Dermis microvascular lymphatic vessel endothelial cell (primary cell): ENCODE data around the gene CAPN14. TPM values are rescaled to one million over a fixed set of nuclear protein-coding genes. Genes with fewer than 3 reads are reported as not detected.

Experiments used
- DNase-seq, 2 donors: peaks; one replicate each; pipeline versions ENCODE4 v3.0.0 to v3.0.0-alpha.2; 2010; ENCODE audit warnings: low read depth in 2 of 2
- total RNA-seq: library from RNA; depleted of rRNA; stranded (reverse); fragments of >200 nt; gene quantifications from 2 replicates; pipeline ENCODE4 v1.2.1, GENCODE V29; 2014

CAPN14 gene
- total RNA-seq, 1 donor from 2014 or later = under 0.01 TPM

DNA sequence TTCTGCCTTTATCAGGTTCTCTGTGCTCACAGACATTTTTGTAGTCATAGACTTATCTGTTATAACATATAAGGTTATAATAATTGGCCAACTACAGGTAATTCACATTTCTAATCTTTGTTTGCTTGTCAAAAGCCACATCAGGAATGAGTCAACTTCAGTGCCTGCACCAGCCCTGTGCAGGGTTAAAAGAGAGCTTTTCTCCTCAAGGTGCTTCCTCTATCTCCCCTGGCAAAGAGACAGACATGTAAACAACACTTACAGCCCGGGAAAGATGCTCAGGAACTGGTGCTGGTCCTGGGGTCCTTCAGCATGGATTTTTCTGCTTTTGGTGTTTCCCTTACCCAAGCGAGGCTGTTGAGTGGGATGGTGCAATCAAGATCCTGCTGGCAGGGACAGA is 9.0 kb upstream of the CAPN14 start:
- no peak for DNase-seq

DNA sequence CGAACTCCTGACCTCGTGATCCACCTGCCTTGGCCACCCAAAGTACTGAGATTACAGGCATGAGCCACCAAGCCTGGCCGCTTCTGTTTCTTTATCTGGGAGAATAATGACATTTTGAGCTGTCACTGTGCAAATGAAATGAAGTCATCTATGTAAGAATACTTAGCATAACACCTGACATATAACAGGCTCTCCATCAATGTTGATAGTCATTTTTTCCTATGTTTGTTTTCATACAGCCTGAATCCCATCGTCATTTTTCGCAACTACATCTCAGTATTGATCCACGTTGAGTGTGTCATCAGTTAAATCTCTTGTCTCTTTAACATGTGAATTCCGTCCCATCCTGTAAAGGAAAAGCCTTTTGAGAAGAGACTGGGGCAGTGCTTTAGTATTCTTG is 6.4 kb upstream of the CAPN14 start:
- DNase-seq = no peak

GRCh38 chr2:31223026-31223425 is 5.7 kb upstream of the CAPN14 start:
- DNase-seq = no peak

DNA sequence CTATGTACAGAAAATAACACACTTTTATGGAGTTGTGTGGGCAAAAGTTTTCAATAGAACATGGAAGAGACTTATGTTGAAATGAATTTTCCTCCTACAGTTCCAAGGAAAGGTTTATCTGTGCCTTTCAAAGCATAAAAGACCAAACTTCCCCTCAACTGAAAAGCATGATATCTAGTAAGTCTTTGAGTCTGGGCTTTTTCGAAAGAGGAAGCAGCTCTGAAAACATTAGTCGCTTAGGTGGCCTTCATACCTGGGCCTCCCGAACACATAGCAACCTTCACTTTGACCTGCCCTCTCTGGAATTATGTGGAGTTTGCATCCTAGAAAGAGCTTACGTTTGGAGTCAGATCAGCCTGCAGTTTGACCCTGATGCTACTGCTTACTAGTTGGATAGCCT is 4.8 kb upstream of the CAPN14 start:
- DNase-seq = no peak

DNA sequence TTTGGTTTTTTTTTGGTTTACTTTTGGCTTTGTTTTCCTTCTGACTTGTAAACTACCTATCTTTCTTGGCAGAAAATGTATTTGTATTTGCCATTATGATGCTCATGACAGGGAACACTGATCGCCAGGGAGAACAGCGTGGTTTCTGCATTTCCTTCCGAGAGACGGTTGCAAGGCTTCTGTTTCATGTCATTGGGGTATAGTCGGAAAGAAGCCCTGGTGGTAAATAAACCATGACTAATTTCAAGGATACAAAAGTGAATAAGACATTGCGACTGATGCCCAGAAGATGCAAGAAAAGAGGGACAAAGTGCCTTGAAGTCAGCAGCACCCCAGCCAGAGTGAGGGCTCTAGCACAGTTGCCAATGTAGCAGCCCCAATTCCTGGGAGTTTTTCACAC is 4.2 kb upstream of the CAPN14 start:
- no peak for DNase-seq

GRCh38 chr2:31219131-31219969 is 2.0 kb upstream of the CAPN14 start:
- no peak for DNase-seq

DNA sequence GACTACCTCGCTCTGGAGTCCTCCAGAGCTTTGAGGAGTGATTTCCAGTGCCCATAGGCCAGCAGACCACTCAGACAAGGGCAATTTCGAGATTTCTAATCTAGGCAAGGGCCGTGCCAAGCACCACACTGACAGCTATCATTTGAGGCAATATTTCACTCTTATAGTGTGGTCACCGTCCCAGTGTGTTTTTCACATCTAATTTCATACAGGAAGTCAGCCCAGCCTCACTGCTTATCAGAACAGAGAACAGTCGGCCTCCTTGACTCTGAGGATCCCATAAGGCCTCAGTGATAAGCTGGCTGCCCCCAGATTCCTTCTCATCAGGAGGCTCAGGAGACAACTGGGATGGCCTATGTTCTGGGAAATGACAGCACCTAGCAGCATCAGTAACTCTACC is 581 bp downstream of the CAPN14 start:
- no peak for DNase-seq

GRCh38 chr2:31214444-31214915 is 2.8 kb downstream of the CAPN14 start:
- no peak for DNase-seq

GRCh38 chr2:31213601-31214443 is 3.5 kb downstream of the CAPN14 start:
- DNase-seq = no peak

- DNase-seq = no peak
These were observed 4.4 kb downstream of the CAPN14 start for GRCh38 chr2:31212659-31213600.

- no peak for DNase-seq
These were observed 9.1 kb downstream of the CAPN14 start for GRCh38 chr2:31208240-31208639.

GRCh38 chr2:31207790-31208189 is 9.5 kb downstream of the CAPN14 start:
- no peak for DNase-seq

- DNase-seq = no peak
These were observed 11.7 kb downstream of the CAPN14 start for GRCh38 chr2:31205613-31206012.

DNA sequence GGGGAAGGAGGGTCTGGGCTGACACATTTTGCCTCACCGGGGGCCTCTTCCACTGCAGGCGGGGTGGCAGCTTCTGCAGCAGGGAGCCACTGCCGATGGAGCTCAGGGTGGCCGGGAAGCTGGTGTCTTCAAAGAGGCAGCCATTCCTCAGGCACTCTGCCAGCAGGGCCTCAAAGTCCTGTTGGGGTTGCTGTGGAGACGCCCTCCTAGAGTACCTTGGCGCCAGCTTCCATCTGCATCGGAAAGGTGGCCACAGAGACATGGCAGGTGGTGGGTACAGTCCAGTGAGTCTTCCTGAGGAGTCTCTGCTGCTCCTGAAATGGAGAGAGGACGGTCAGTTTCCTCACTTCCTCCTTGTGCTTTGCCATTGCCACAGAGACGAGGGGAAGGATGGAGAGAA is 12.1 kb downstream of the CAPN14 start:
- DNase-seq = no peak

DNA sequence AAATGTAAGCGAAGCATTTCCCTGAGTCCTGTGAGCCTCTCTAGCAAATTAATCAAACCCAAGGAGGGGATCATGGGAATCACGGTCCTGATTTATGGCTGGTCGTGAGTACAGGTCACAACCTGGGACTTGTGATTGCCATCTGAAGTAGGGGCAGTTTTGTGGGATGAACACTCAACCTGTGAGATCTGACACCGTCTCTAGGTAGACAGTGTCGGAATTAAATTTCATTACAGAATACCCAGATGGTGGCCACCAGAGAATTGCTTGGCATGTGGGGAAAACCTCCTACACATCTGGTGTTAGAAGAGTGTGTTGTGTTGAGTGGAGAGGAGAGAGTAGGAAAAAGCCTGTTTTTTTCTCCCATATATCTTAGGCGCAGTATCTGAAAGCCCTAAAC is 12.5 kb downstream of the CAPN14 start:
- DNase-seq = no peak

DNA sequence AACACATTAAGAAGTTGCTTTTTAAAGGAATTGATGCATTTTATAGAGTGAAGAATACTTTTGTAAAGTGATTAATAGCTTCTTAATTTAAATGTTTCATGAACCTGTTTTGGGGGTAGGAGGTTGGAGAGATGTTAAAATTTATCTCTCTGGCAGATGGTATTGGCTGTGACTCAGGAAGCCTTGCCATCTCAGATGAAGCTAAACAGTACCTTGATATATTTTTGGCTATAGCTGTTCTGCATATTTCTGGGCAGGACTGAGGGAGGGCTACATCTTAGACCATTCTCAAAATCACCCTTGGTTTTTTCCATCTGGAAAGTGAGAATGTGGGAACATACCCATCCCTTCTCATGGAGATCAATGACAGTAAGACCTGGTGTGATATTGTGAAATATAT is 13.4 kb downstream of the CAPN14 start:
- DNase-seq = no peak

GRCh38 chr2:31202833-31203232 is 14.5 kb downstream of the CAPN14 start:
- no peak for DNase-seq

DNA sequence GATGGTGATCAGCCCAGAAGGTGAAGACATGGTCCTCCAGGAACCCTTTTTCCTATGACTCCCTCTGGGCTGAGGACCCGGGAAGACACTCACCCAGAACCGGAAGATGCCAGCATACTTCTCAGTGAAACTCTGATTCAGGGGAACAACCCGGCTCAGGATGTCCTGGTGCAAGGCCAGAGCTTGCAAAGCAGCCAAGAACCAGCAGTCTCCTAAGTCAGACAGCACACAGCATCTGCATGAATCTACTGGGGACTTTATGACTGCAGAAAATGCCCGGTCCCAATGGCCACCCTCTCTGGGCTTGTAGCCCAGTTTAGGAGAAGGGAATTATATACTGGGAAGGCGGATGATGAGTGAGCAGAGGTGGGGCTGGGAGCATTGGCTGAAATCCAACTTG is 15.3 kb downstream of the CAPN14 start:
- no peak for DNase-seq

- no peak for DNase-seq
These were observed 16.3 kb downstream of the CAPN14 start for GRCh38 chr2:31200972-31201371.

GRCh38 chr2:31199206-31199605 is 18.1 kb downstream of the CAPN14 start:
- no peak for DNase-seq

- no peak for DNase-seq
These were observed 19.6 kb downstream of the CAPN14 start for GRCh38 chr2:31197669-31198068.

DNA sequence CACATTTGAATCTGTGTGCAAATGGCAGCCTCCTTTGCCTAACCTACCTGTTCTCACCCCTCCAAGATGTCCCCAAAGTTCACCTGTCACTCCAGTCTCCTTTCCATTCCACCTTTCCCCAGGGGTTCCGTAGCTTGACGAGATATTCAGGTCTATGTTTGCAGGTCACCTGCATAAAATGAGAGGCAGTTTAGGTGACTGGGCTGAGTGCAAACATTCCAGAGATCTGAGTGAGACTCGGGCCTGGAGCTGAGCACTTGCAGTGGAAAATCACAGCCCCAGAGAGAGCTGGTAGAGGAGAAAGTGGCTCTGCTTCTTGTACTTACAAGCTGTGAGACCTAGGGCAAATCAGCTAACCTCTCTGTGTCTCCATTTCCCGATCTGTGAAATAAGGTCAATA is 20.1 kb downstream of the CAPN14 start:
- DNase-seq = no peak
